Measurements from ENCODE around the gene LMX1B.

- TF ChIP-seq, protein P1, sequence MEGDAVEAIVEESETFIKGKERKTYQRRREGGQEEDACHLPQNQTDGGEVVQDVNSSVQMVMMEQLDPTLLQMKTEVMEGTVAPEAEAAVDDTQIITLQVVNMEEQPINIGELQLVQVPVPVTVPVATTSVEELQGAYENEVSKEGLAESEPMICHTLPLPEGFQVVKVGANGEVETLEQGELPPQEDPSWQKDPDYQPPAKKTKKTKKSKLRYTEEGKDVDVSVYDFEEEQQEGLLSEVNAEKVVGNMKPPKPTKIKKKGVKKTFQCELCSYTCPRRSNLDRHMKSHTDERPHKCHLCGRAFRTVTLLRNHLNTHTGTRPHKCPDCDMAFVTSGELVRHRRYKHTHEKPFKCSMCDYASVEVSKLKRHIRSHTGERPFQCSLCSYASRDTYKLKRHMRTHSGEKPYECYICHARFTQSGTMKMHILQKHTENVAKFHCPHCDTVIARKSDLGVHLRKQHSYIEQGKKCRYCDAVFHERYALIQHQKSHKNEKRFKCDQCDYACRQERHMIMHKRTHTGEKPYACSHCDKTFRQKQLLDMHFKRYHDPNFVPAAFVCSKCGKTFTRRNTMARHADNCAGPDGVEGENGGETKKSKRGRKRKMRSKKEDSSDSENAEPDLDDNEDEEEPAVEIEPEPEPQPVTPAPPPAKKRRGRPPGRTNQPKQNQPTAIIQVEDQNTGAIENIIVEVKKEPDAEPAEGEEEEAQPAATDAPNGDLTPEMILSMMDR (optimal IDR thresholded peaks at IDR 0.05 in 1 of 3, IDR thresholded peaks at IDR 0.05 in 1 of 3, conservative IDR thresholded peaks at IDR 0.05 in 1 of 3; ENCODE audit: extremely low read depth in 1 of 3, insufficient read depth in 2 of 3, low read length in 3 of 3), result no peak
- no peak for TF ChIP-seq EZH2 (IDR thresholded peaks at IDR 0.05; ENCODE audit: low read length)
Measured at GRCh38 chr9:126591922-126592321, 21.8 kb upstream of the LMX1B start.
